C4-2B (cell line): ENCODE data around the gene MAPRE2.
"Not testable (repeated sequence)": the region's sequence is repeated elsewhere in the genome, so short reads cannot be mapped to it uniquely, and the experiment has no call there.

Experiments
- H3K27ac ChIP-seq: fragments of 450-650 bp; 2 replicates; pipeline ENCODE4 v1.5.1; 2017
- CTCF ChIP-seq: fragments of 450-650 bp; conservative IDR thresholded peaks from 2 replicates; pipeline ENCODE4 v1.5.1; 2017; ENCODE audit warnings: mild to moderate bottlenecking
- ZFX ChIP-seq: fragments of 450-650 bp; IDR thresholded peaks from 2 replicates; pipeline ENCODE4 v1.6.1; 2017

The MAPRE2 gene

GRCh38 chr18:35164133-35164532 is 122.9 kb downstream of the MAPRE2 start:
- no peak overlapping the region for H3K27ac ChIP-seq
- TF ChIP-seq ZFX (no peak), CTCF (no peak)

GRCh38 chr18:35167332-35167731 is 126.1 kb downstream of the MAPRE2 start:
- H3K27ac ChIP-seq: no peak overlapping the region
- TF ChIP-seq ZFX (no peak), CTCF (no peak)

- TF ChIP-seq ZFX (no peak), CTCF (no peak)
Observed at GRCh38 chr18:35167857-35168256, 126.6 kb downstream of the MAPRE2 start.

GRCh38 chr18:35170323-35170722 is 129.1 kb downstream of the MAPRE2 start:
- H3K27ac ChIP-seq: not testable (repeated sequence)

More at GRCh38 chr18:35167857-35168256, 126.6 kb downstream of the MAPRE2 start:
- no peak overlapping the region for H3K27ac ChIP-seq

GRCh38 chr18:35171315-35171987 is 130.2 kb downstream of the MAPRE2 start:
- H3K27ac ChIP-seq: no peak overlapping the region
- TF ChIP-seq CTCF: no peak
- no peak for TF ChIP-seq ZFX

GRCh38 chr18:35172009-35172408 is 130.8 kb downstream of the MAPRE2 start:
- no peak overlapping the region for H3K27ac ChIP-seq

GRCh38 chr18:35172451-35173035 is 131.3 kb downstream of the MAPRE2 start:
- no peak overlapping the region for H3K27ac ChIP-seq
- TF ChIP-seq CTCF (no peak), ZFX (no peak)

More at GRCh38 chr18:35172009-35172408, 130.8 kb downstream of the MAPRE2 start:
- TF ChIP-seq CTCF (no peak), ZFX (no peak)
